ENCODE measurements around the gene TMEM81.

- no peak for TF ChIP-seq EZH2 (IDR thresholded peaks at IDR 0.05; ENCODE audit: low read length, missing control alignments)
- no peak for TF ChIP-seq CTCF (conservative IDR thresholded peaks at IDR 0.05 in 1 of 2, IDR thresholded peaks at IDR 0.05 in 1 of 2; ENCODE audit: low read depth in 1 of 2, low read length in 2 of 2)
Observed at GRCh38 chr1:205065666-205066065, 18.6 kb downstream of the TMEM81 start.

All from fibroblast of lung (primary cell).